Medulla oblongata (tissue), 1 donor: ENCODE measurements around the gene CFAP46.
"Not testable (repeated sequence)": the region's sequence is repeated elsewhere in the genome, so short reads cannot be mapped to it uniquely, and the experiment has no call there.

Source experiments
- DNase-seq: peaks from one replicate; pipeline ENCODE4 v3.0.0-alpha.2; 2015; ENCODE audit errors: extremely low spot score

The CFAP46 gene

DNA sequence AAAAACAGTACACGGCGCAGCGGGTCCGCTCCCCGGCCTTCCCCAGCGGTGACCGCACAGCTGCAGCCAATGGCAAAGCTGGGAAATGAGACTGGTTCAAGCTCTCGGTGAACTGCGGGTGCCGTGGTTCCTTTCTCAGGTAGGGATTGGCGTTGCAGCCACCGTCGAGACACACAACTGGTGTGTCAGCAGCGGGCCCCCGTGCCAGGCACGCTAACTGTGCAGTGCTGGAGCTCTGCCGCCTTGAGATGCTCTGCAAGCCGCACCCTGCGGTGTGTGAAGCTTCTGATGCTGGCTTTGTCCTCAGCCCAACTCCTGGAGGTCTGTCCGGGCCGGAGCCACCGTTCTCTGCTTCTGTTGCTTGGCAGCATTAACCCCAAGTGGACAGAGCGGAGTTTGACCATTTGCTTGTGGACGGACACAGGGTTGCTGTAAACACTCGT lies 135.8 kb downstream of the CFAP46 start:
- no peak for DNase-seq

- no peak for DNase-seq
These were observed 136.3 kb downstream of the CFAP46 start for GRCh38 chr10:132806110-132806509.

- no peak for DNase-seq
These were observed 136.8 kb downstream of the CFAP46 start for GRCh38 chr10:132805599-132805998.

DNA sequence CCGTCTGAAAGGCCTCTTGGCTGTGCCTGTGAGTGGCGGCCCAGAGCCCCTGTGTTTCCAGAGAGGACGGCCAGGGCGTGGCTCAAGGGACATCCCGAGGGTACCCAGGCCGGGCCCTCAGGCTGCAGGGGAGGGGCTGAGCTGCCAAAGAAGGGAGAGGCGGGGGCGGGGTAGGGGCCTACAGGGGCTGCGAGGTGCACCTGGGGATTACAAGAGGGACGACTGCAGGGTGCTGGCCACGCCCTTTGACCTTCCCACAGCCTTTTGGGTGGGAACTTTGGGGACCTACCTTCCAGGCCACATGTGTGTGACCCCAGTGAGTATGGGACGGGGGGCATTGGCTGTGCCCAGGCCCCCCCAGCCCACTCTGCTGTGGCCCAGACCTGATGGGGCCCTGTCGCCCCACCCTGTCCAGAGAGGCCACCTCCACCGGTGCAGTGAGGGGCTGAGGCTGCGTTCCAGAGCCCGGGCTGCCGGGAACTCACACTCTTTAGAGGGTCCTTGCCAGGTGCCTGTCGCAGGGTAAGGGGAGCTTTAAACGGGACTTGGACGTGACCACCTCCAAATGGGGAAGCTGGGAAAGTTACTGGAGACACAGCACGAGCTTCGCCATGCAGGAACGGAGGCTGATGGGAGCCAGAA lies 137.5 kb downstream of the CFAP46 start:
- no peak for DNase-seq

DNA sequence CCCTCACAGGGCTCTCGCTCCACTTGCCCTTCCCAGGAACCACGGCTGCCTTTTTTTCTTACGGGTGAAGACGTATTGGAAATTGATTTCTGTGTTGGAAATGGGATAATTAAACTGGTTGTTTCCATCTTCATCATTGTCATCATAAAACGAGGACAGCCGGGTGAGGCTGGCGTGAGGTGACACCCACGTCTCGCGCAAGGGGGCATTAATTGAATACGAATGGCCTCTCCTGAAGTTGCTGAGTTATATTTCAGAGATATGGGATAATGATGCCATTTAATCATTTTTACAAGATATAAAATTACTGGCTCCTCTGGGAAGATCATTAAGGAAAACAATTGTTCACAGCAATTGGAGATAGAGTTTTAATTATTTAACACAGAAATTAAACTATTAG lies 138.1 kb downstream of the CFAP46 start:
- DNase-seq = no peak

- DNase-seq = no peak
These were observed 138.8 kb downstream of the CFAP46 start for GRCh38 chr10:132803416-132804210.

DNA sequence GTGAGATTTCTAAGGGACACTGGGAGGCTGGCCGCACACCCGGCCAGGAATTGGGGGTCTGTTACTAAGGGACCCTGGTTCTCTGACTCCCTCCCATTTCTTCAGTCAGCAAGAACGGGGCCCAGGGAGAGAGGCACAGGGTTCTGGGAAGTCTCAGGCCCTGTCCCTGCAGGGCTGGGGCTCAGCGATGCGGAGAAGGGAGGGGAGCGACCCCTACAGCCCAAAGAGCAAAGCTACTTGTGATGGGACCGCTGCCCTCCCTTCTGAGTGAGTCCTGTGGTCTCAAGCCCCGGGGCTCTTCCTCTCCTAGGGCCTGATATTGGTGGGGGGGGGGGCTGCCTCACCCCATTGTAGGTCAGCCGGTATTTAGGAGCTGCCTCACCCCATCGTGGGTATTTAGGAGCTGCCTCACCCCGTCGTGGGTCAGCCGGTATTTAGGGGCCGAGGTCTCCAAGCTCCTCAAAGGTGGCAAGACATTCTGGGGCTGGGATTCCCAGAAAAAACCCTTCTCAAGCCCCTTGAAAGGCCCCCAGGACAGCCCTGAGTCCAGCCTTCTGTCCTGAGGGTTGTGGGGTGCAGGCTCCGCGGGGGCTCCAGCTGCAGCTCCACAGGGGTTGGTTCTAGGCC lies 139.6 kb downstream of the CFAP46 start:
- DNase-seq = no peak

- DNase-seq = no peak
These were observed 140.3 kb downstream of the CFAP46 start for GRCh38 chr10:132802048-132802447.

DNA sequence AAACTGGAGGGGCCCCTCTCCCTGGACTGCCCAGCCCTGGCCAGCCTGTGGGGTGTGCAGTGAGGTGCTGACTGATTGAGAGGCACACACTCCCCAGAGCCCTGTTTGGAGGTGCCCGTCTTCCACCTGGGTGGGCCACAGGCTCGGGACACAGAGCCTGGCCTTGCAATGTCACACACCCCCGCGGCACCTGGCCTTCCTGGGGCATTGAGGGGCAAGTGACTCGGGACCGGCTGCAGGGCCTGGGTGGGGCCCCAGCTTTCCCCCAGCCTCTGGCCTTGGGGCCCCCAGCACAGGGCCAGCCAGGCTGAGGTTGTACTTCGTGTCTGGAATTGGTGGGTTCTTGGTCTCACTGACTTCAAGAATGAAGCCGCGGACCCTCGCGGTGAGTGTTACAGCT lies 142.5 kb downstream of the CFAP46 start:
- no peak for DNase-seq

- DNase-seq = no peak
These were observed 143.5 kb downstream of the CFAP46 start for GRCh38 chr10:132798876-132799275.

DNA sequence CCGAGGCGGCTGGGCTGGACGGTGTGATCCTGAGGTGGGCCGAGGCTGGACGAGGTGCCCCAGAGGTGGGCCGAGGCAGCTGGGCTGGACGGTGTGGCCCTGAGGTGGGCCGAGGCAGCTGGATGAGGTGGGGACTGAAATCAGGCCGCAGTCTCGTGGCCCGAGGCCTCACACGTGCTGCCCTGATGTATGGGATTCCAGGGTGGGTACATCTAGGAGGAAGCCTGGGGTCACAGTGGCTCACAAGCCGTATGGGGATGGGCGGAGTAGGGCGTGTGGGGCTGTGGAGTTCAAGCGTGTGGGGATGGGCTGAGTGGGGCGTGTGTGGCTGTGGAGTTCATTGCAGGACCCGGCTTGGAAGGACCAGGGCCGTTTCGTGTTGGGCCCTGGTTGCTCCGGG lies 144.0 kb downstream of the CFAP46 start:
- DNase-seq = no peak

DNA sequence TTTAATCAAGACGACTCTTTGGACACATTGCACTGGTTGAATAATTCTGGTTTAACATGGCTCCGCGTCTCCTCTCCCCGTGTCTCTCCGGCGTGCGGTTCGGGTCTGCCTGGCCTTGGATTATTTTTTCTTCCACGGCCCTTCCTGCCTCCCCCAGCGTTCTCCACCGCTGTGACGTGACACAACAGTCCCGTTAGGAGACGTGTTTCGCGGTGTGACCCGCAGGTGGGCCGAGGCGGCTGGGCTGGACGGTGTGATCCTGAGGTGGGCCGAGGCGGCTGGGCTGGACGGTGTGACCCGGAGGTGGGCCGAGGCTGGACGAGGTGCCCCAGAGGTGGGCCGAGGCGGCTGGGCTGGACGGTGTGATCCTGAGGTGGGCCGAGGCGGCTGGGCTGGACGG lies 144.4 kb downstream of the CFAP46 start:
- not testable (repeated sequence) for DNase-seq

DNA sequence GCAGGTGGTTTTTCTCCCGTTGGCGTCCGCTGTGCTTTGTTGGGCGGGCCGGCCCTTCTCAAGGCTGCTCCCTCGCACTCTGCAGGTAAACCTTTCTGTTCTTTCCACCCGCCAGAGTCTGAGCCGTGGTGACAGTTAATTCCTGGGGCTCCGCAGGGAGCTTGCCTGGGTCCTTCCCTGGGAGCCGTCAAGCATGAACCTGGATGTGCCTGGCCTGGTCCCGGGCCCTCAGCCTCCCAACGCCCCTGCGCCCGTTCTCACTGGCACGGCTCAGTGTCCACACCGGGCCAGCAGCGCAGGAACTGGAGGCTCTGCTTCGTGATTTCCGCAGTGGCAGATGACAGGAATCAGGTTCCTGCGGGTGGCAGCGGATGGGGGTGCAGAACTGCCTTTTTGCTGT lies 145.5 kb downstream of the CFAP46 start:
- no peak for DNase-seq

DNA sequence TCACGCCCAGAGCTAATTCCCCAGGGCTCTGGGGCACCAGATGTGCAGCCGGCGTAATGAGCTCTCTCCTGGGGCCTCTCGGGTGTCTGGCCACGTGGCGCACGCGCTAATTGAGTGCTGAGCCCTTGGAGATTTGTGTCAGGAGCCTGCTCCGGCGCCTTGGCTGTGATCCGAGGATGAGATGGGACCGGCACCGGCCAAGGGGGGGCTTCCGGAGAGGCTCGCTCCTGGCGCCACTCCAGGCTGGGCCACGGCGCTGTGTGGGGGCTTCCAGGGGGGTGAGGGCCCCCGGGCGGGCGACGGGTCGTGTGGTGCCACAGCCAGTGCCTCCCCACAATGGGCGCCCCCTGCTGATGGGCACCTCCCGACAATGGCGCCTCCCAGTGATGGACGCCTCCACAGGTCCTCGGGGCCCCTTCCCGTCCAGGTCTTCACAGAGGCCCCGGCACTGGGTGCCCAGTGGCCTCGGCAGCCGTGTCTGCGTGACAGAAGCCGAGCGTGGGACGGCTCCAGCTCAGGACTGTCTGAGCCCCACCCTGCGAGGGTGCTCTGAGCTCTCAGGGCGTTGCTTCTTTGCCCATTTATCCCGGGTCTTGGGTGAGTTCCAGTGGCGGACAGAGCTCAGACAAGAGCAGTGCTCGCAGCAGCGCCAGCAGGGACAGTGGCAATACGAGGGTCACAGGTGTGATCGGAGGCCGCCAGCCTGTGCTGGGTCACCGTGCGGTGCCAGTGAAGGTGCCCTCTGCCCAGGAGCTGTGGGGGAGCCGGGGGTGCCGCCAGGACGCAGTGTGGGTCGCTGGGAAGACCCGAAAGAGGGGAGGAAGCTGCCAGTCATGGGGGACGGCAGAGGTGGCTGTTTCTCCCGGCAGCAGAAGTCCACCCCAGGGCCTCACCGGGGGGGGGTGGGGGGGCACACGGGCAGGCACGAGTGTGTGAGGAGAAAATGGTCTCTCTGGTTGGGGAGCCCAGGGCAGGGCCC lies 148.2 kb downstream of the CFAP46 start:
- no peak for DNase-seq

DNA sequence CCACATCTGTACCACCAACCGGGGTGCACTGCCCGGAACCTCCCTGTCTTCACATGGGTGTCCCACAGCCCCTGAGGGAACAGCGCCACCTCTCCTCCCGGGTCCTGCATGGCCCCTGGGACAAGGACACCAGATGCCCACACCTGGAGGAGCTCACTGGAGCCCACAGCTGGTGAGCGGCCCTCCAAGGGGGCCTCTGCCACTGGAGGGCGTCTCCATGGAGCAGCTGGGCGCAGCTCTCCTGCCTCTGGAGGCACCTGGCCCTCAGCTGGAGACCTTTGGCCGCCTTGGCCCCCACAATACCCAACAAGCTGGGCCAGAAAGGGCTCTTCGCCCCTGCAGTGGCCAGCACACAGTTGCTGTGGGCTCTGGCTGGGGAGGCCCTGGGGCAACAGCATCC lies 149.2 kb downstream of the CFAP46 start:
- DNase-seq = no peak

DNA sequence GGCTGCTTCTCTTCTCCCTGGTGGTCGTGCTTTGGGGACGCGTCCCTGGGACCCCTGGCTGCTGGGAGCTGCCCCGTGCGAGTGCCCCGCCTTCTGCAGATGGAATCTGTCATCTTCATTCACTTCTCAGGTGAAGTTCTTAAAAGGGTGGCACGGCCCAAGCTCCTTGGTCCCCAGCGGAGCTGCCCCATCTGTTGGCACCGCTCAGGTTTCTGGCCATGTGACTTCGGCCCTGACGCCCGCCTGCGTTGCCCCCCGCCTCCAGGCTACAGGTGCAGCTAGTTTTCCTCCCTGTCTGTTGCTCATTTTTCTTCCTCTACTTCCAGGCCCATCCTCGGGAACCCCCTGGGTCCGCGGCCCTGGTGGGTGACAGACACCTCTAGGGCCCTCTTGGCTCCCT lies 149.6 kb downstream of the CFAP46 start:
- DNase-seq = no peak

DNA sequence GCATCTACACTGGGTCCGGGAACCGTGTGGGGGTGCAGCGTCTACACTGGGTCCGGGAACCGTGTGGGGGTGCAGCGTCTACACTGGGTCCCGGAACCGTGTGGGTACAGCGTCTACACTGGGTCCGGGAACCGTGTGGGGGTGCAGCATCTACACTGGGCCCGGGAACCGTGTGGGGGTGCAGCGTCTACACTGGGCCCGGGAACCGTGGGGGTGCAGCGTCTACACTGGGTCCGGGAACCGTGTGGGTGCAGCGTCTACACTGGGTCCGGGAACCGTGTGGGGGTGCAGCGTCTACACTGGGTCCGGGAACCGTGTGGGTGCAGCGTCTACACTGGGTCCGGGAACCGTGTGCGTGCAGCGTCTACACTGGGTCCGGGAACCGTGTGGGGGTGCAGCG lies 150.3 kb downstream of the CFAP46 start:
- DNase-seq = not testable (repeated sequence)

GRCh38 chr10:132790934-132791829 lies 151.2 kb downstream of the CFAP46 start:
- no peak for DNase-seq

GRCh38 chr10:132790470-132790869 lies 151.9 kb downstream of the CFAP46 start:
- DNase-seq = no peak

DNA sequence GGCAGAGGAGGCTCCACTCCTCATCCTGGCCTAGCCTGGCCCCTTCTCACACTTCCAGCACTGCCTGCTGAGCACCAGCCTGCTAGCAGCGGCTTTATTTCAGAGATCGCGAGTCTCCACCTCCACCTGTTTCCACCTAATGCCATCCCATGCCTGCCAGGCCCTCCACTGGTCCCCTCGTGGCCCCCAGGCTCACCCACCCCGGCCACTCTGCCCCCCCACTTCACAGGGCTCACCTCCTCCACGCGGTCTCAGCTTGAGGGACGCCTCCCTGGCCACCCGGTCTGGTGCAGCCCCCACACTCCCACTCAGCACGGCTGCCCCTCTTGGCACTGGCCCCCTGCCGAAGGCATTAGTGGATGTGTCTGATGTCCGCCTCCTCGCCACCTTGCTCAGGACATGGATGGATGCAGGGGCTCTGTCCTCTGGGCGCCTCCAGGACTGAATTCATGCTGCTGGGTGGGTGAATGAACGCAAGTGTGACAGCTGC lies 152.7 kb downstream of the CFAP46 start:
- DNase-seq = no peak

DNA sequence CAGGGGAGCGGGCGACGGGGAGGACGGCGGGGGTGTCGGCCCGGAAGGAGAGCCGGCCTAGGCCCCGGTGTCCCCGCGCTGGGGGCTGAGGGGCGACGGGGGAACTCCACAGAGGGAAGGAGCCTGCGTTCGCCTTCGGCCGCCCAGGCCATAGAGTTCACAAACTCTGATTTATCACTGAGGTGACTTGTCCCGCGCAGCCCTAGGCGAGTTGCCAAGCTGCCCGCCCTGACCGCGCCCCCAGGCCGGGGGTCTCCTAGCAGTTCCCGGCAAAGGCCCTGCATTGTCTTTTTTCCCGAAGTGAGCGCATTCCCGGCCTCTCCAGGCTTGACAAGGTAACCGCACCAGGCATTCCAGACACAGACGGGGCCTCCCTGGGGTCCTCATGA lies 153.5 kb downstream of the CFAP46 start:
- no peak for DNase-seq
